ENCODE measurements around the gene KDM5C. TPM values are rescaled to one million over a fixed set of nuclear protein-coding genes. Genes with fewer than 3 reads are reported as not detected.

Gene KDM5C
- total RNA-seq, 1 donor from 2014 or later: 64.5 TPM

DNA sequence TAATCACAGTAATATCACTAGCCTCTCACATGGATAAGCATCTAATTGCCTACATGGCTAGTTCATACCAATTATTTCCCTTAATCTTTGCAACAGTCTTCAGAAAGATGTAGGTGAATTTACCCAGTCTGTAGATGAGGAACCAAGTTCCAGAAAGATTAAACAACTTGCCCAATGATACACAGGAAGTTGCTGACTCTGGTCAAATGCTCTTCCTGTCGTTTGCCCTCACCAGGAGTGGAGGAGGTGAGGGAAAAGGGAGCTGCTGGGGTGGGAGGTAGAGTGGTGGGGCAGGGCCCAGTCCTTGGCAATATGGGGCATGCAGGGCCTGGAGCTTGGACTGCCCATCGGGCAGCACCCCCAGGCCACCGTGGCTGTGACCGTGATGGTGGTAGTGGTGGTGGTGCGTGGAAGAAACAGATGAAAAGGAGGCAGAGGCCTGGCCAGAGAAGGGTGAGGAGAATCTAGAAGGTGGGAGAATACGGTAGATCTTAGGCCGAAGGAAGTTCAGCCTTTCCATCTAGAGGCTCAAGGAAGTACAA, 2.3 kb upstream of the KDM5C start:
- TF ChIP-seq, protein P1, sequence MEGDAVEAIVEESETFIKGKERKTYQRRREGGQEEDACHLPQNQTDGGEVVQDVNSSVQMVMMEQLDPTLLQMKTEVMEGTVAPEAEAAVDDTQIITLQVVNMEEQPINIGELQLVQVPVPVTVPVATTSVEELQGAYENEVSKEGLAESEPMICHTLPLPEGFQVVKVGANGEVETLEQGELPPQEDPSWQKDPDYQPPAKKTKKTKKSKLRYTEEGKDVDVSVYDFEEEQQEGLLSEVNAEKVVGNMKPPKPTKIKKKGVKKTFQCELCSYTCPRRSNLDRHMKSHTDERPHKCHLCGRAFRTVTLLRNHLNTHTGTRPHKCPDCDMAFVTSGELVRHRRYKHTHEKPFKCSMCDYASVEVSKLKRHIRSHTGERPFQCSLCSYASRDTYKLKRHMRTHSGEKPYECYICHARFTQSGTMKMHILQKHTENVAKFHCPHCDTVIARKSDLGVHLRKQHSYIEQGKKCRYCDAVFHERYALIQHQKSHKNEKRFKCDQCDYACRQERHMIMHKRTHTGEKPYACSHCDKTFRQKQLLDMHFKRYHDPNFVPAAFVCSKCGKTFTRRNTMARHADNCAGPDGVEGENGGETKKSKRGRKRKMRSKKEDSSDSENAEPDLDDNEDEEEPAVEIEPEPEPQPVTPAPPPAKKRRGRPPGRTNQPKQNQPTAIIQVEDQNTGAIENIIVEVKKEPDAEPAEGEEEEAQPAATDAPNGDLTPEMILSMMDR (IDR thresholded peaks at IDR 0.05; ENCODE audit: insufficient read depth, low read length, severe bottlenecking): no peak
- Histone ChIP-seq H3K36me3 (ENCODE audit: control insufficient read depth, insufficient read depth, low read length) (peaks cover 1% of the 10 kb centered on the region), H3K27me3 (ENCODE audit: control insufficient read depth, insufficient read depth, low read length) (no peaks in the 10 kb centered on the region), H3K4me3 (ENCODE audit: low read depth, low read length) (no peak overlapping the region)
- no peak for FAIRE-seq
- no peak for DNase-seq (ENCODE audit: low read depth)

DNA sequence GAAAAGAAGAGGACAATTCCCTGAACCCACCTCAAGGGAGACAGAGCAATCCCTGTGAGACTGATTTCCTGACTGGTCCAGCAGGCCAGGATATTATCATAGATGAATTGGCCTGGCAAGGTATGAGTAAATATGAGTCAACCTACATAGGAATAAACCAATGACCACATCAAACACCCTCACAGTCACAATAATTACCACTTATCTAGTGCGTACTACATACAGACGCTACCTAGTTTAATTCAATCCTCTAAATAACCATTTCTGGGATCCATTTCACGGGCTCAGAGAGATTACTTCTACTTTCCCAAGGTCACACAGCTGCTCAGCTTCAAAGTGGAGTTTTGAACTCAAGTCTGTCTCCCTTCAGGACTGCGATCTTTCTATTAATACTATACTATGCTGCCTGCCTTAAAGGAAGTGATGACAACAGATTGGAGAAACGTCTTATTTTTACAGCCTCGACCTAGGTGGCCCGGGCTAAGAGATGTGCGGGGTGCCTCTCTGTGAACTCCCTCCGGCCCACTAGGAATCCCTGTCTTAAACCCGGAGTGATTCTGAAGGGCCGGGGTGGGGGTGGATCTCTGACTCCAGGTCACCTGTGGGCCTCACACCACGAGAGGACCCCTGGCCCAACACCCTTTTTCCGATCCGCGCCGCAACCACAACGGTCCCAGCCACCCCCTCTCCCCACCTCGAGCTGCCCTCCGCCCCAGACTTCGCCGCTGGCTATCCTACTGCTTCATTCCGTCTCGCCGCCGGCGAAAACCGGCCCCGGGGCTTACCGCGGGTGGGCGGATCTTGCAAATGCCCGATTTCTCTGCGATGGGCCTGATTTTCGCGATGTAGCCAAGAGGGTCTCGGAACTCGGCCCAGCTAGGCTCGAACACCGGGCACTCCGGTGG, 800 bp downstream of the KDM5C start:
- FAIRE-seq: no peak

DNA sequence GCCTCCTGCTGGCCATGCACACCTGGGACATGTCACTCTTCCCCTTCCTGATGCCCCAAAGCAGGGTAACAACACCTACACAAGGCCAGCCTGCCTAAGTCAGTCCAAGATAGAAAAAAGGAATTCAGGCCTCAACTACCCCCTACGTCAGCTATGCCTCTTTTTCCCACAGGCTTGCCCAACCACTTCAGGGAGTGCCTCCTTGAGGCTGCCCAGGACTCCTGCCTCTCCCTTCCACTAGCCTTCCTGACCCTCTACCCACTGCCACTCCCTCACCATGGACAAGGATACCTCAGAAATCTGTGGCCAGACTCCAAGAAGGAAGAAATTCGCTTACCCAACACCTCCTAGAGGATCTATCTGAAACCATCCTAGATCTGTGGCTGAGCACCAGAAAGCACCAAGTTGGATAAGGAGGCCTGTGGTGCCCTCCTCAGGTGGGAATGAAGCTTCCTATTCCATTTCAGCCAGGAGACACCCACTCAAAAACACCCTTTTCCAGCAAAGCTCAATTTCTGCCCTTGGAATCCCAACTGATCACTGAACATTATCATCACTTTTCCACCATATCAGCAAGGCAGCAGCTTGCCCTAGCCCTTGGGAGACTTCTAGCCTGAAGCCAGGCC, 1.8 kb downstream of the KDM5C start:
- FAIRE-seq (peak; percentile 62), DNase-seq (ENCODE audit: low read depth) (no peak)
- TF ChIP-seq, protein P1 (IDR thresholded peaks at IDR 0.05; ENCODE audit: insufficient read depth, low read length, severe bottlenecking): no peak
- Histone ChIP-seq H3K27me3 (ENCODE audit: control insufficient read depth, insufficient read depth, low read length) (no peaks in the 10 kb centered on the region), H3K36me3 (ENCODE audit: control insufficient read depth, insufficient read depth, low read length) (peaks cover 13% of the 10 kb centered on the region), H3K4me3 (ENCODE audit: low read depth, low read length) (peak overlapping the region; percentile 83)

More for the DNA sequence above, 800 bp downstream of the KDM5C start:
- peak; percentile 82 for DNase-seq (ENCODE audit: low read depth)
- TF ChIP-seq, protein P1 (IDR thresholded peaks at IDR 0.05; ENCODE audit: insufficient read depth, low read length, severe bottlenecking): no peak
- Histone ChIP-seq H3K4me3 (ENCODE audit: low read depth, low read length) (peak overlapping the region; percentile 83), H3K36me3 (ENCODE audit: control insufficient read depth, insufficient read depth, low read length) (peaks cover 9% of the 10 kb centered on the region), H3K27me3 (ENCODE audit: control insufficient read depth, insufficient read depth, low read length) (no peaks in the 10 kb centered on the region)

DNA sequence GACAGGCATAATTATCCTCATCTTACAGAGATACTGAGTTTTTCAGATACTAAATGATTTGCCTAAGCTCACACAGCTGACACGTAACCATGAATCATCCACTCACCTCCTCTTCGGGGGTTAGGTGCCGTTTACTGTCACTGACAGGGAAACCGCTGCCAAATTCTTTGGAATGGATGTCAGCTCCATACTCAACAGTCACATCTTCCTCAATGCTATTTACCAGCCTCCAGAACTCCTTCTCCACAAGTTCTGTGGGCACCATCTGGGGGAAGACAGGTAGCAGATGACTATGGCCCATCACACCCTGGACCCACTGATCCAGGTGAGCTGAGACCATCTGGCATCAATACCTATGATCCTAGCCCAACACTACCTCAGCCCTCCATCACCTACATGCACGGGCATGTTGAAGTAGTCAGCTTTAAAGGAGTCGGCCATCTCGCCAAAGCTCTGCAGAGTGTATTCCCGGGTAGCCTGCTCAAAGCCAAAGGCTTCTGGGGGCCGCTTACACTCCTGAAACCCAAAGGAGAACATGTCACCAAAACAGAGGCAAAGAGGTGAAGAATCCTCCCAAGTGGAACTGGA, 13.5 kb downstream of the KDM5C start:
- Histone ChIP-seq H3K36me3 (ENCODE audit: control insufficient read depth, insufficient read depth, low read length) (peaks cover 20% of the 10 kb centered on the region), H3K27me3 (ENCODE audit: control insufficient read depth, insufficient read depth, low read length) (no peaks in the 10 kb centered on the region), H3K4me3 (ENCODE audit: low read depth, low read length) (no peak overlapping the region)
- DNase-seq (ENCODE audit: low read depth) (peak; percentile 88), FAIRE-seq (peak; percentile 58)
- TF ChIP-seq, protein P1 (IDR thresholded peaks at IDR 0.05; ENCODE audit: insufficient read depth, low read length, severe bottlenecking): no peak

DNA sequence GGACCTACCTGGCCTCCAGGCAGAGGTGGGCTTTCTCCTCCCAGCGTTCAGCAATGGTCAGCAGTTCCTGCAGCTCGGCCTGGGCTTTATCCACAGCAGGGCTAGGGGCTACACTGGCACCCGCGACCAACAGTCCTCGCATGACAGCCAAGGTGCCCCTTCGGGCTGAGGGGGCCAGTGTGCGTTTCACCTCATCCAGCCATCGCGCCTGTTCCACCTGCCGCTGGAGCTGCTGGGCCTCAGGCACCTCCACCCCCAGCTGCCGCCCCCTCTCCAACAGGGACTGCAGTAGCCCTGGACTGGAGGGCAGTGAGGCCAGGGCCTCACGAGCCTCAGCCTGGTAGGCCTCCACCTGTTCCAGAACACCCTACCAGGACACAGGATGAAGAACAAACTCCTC, 28.3 kb downstream of the KDM5C start:
- Histone ChIP-seq H3K36me3 (ENCODE audit: control insufficient read depth, insufficient read depth, low read length) (peaks cover 23% of the 10 kb centered on the region), H3K27me3 (ENCODE audit: control insufficient read depth, insufficient read depth, low read length) (no peaks in the 10 kb centered on the region), H3K4me3 (ENCODE audit: low read depth, low read length) (no peak overlapping the region)
- TF ChIP-seq, protein P1 (IDR thresholded peaks at IDR 0.05; ENCODE audit: insufficient read depth, low read length, severe bottlenecking): no peak
- FAIRE-seq (no peak), DNase-seq (ENCODE audit: low read depth) (no peak)
